Stomach (tissue), 9 donors: Measurements from ENCODE around the gene ITGB2. TPM values are rescaled to one million over a fixed set of nuclear protein-coding genes. Genes with fewer than 3 reads are reported as not detected.
A peak's percentile ranks its signal among the peaks of the same experiment; 100 is the strongest.

ENCODE experiments used
- DNase-seq, 2 donors: peaks; one replicate each; pipeline versions ENCODE4 v3.0.0 to v3.0.0-alpha.2; 2013 to 2019
- H3K27ac ChIP-seq, 5 donors: fragments of 200-600 bp in 4 of 5; sonication (generic) in 4 of 5; one replicate each; pipeline ENCODE4 v1.5.1; 2013 to 2019; ENCODE audit warnings: mild to moderate bottlenecking in 1 of 5, moderate library complexity in 1 of 5
- H3K27me3 ChIP-seq, 3 donors: fragments of 200-600 bp; sonication (generic); one replicate each; pipeline ENCODE4 v1.5.1; 2017 to 2019; ENCODE audit warnings: mixed run types in 1 of 3
- H3K36me3 ChIP-seq, 4 donors: fragments of 200-600 bp; sonication (generic); 1 replicate in 3 of 4; 2 replicates in 1 of 4; pipeline ENCODE4 v1.5.1; 2016 to 2019
- H3K4me1 ChIP-seq, 4 donors: fragments of 200-600 bp; sonication (generic); one replicate each; pipeline ENCODE4 v1.5.1; 2016 to 2019
- H3K4me3 ChIP-seq, 4 donors: fragments of 200-600 bp; sonication (generic) in 3 of 4; one replicate each; pipeline ENCODE4 v1.5.1; 2016 to 2019; ENCODE audit warnings: mild to moderate bottlenecking in 1 of 4
- H3K9me3 ChIP-seq, 4 donors: fragments of 200-600 bp; sonication (generic); one replicate each; pipeline ENCODE4 v1.5.1; 2016 to 2019
- EP300 ChIP-seq: sonication (generic); formaldehyde crosslinking; IDR thresholded peaks from one replicate; pipeline ENCODE4 v1.6.1; 2017; ENCODE audit warnings: antibody characterized with exemption
- POLR2A ChIP-seq, 4 donors: fragments of 450-650 bp; IDR thresholded peaks; one replicate each; pipeline ENCODE4 v1.6.1; 2016; ENCODE audit warnings: antibody characterized with exemption in 4 of 4, control low read depth in 2 of 4, mild to moderate bottlenecking in 1 of 4, moderate library complexity in 1 of 4
- POLR2AphosphoS5 ChIP-seq, 3 donors: sonication (generic); formaldehyde crosslinking; IDR thresholded peaks; one replicate each; pipeline ENCODE4 v1.6.1; 2016; ENCODE audit warnings: antibody characterized with exemption in 3 of 3
- WGBS, 5 donors: extraction: QIAGEN DNeasy Blood & Tissue Kit in 3 of 5; methylation state at CpG; one replicate each; pipeline versions ENCODE4 v1.1.5 to v1.1.7; 2013 to 2018; 5-methylcytosine and 5-hydroxymethylcytosine counted together
- intact Hi-C: fragments of 100-400 bp; cut with DNase I; formaldehyde crosslinking; loops from one replicate; pipeline ENCODE4 v1.15.1; 2023; ENCODE audit warnings: low total_unique reads
- polyA plus RNA-seq, 3 donors: library from polyadenylated mRNA; stranded (reverse); fragments of 200-250 nt; gene quantifications; one replicate each; pipeline ENCODE4 v1.2.3, GENCODE V29; 2013
- total RNA-seq, 5 donors: library from RNA; depleted of rRNA; stranded (reverse); fragments of >200 nt; gene quantifications; one replicate each; pipeline versions ENCODE4 v1.1.0 to v1.2.3, GENCODE V29; 2014 to 2016
- TF ChIP-seq, protein P1 (sequence below), 7 experiments: fragments of 450-650 bp in 4 of 7; fragments of 200-600 bp in 3 of 7; sonication (generic) in 3 of 7; IDR thresholded peaks; one replicate each; pipeline ENCODE4 v1.5.1; 2016 to 2019; ENCODE audit warnings: antibody characterized with exemption in 7 of 7, control low read depth in 2 of 7, mild to moderate bottlenecking in 1 of 7
- donor health status: healthy with polysubstance abuse.
- donor health status: Bipolar disorder and iron deficiency.
- donor health status: healthy.

Gene ITGB2
- total and polyA plus RNA-seq, 8 donors: 3.5 to 72.2 (median 15.1) TPM

- Histone ChIP-seq H3K9me3 (no peaks in the 10 kb centered on the region), H3K27ac (no peak overlapping the region), H3K4me3 (peak overlapping the region in 2 of 4 donors; percentile 44 to 52), H3K4me1 (peaks cover 7 to 41% (median 16%) of the 10 kb centered on the region in 4 donors), H3K27me3 (peaks cover 0 to 38% (median 25%) of the 10 kb centered on the region in 3 donors), H3K36me3 (peaks cover 0 to 3% (median 0%) of the 10 kb centered on the region in 4 donors)
- no peak for DNase-seq
- intact Hi-C loops: no loop called here
- WGBS, 5 donors: 43 to 81% (median 60%) methylated on average over 10 to 13 of the region's 13 CpGs
- TF ChIP-seq, protein P1, sequence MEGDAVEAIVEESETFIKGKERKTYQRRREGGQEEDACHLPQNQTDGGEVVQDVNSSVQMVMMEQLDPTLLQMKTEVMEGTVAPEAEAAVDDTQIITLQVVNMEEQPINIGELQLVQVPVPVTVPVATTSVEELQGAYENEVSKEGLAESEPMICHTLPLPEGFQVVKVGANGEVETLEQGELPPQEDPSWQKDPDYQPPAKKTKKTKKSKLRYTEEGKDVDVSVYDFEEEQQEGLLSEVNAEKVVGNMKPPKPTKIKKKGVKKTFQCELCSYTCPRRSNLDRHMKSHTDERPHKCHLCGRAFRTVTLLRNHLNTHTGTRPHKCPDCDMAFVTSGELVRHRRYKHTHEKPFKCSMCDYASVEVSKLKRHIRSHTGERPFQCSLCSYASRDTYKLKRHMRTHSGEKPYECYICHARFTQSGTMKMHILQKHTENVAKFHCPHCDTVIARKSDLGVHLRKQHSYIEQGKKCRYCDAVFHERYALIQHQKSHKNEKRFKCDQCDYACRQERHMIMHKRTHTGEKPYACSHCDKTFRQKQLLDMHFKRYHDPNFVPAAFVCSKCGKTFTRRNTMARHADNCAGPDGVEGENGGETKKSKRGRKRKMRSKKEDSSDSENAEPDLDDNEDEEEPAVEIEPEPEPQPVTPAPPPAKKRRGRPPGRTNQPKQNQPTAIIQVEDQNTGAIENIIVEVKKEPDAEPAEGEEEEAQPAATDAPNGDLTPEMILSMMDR (IDR thresholded peaks at IDR 0.05): no peak
Observed at GRCh38 chr21:44918581-44919033, 2.1 kb downstream of the ITGB2 start.

DNA sequence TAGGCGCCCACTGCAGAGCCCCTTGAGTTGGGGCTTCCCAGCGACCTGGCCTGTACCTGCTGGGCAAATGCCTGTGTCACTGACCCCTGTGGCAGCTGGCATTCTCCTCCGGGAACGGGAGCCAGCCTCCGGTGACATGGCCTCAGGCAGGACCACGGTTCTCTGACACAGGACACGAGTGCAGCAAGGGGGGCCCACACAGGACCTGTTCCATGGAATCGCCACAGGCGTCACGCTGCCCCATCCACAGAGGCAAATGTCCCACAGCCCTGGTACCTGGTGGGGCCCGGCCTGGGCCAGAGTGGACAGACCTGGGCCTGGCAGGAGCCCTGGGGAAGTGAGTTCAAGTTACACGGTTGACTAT lies 2.6 kb downstream of the ITGB2 start:
- Histone ChIP-seq H3K27me3 (peaks cover 0 to 38% (median 25%) of the 10 kb centered on the region in 3 donors), H3K36me3 (peaks cover 0 to 3% (median 0%) of the 10 kb centered on the region in 4 donors), H3K27ac (no peak overlapping the region), H3K4me3 (peak overlapping the region in 2 of 4 donors; percentile 44 to 52), H3K4me1 (peaks cover 11 to 47% (median 21%) of the 10 kb centered on the region in 4 donors), H3K9me3 (no peaks in the 10 kb centered on the region)
- no peak for TF ChIP-seq POLR2AphosphoS5 (IDR thresholded peaks at IDR 0.05)
- TF ChIP-seq, protein P1 (IDR thresholded peaks at IDR 0.05): no peak
- no peak for TF ChIP-seq EP300
- no peak for TF ChIP-seq POLR2A (IDR thresholded peaks at IDR 0.05)
- no peak for DNase-seq
- intact Hi-C loops: no loop called here
- 70 to 87% (median 82%) methylated on average over 5 to 12 of the region's 12 CpGs for WGBS, 5 donors

DNA sequence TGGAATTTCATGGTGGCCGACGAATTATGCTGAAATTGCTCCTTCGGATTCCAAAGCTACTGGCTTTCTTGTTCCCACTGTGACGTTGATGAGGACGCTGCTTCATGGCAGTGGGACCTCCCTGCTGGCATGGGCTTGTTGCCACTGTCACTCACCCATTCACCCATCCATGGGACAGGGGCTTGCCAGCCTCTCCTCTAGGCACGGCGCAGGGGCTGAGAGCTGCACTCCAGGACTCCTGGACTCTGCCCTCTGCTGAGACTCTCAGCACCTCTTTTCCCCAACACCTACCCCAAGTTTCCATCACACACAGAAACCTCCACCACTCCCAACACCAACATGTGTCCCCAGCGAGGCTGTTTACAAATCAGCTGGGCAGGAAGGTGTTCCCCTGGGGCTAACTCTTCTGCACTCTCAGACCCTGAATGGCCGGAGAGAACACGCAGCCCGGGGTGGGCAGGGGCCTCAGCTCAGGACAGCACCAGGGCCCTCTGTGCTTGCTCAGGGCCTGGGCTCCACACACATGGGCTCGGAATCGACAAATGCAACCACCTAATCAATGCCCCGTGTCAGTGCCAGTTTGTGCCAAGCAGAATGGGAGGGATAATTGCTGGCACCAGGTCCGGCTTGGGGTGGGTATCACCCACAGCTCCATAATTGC lies 3.1 kb downstream of the ITGB2 start:
- no peak for TF ChIP-seq POLR2AphosphoS5 (IDR thresholded peaks at IDR 0.05)
- TF ChIP-seq EP300: no peak
- TF ChIP-seq POLR2A (IDR thresholded peaks at IDR 0.05): no peak
- TF ChIP-seq, protein P1 (IDR thresholded peaks at IDR 0.05): no peak
- intact Hi-C loops: no loop called here

DNA sequence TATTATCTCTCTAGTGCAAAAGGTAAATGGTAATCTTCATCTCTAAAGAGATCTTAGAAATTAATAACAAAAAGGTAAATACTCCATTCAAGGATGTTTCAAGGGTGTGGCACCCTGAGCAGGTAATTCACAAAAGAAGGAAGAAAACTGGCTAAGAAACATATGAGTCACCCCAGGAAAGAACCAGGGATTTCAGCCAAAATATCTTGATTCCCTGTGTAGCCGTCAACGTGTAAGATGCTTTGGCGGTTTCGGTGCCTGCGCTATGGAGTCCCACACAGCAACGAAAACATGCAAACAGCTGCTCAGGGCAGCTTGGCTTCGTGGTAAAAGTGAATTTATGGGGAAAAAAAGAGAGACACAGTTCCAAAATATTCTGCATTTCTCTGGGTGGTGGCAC lies 3.7 kb downstream of the ITGB2 start:
- H3K27ac ChIP-seq: no peak overlapping the region

More for the DNA sequence above, 3.1 kb downstream of the ITGB2 start:
- Histone ChIP-seq H3K27ac (no peak overlapping the region), H3K9me3 (no peaks in the 10 kb centered on the region), H3K27me3 (peaks cover 0 to 38% (median 25%) of the 10 kb centered on the region in 3 donors), H3K4me1 (peaks cover 11 to 50% (median 23%) of the 10 kb centered on the region in 4 donors), H3K36me3 (peaks cover 0 to 3% (median 0%) of the 10 kb centered on the region in 4 donors), H3K4me3 (peak overlapping the region in 2 of 4 donors; percentile 44 to 52)
- 85 to 88% (median 86%) methylated on average over 14 to 15 of the region's 15 CpGs for WGBS, 5 donors
- no peak for DNase-seq

More for the DNA sequence above, 3.7 kb downstream of the ITGB2 start:
- no peak for TF ChIP-seq POLR2A (IDR thresholded peaks at IDR 0.05)
- no peak for TF ChIP-seq POLR2AphosphoS5 (IDR thresholded peaks at IDR 0.05)
- TF ChIP-seq EP300: no peak
- TF ChIP-seq, protein P1 (IDR thresholded peaks at IDR 0.05): no peak
- peaks cover 0 to 32% (median 25%) of the 10 kb centered on the region in 3 donors for H3K27me3 ChIP-seq
- peaks cover 0 to 3% (median 0%) of the 10 kb centered on the region in 4 donors for H3K36me3 ChIP-seq
- DNase-seq: no peak
- intact Hi-C loops: no loop called here
- peaks cover 18 to 56% (median 29%) of the 10 kb centered on the region in 4 donors for H3K4me1 ChIP-seq
- 34 to 51% (median 41%) methylated on average over 7 of the region's 7 CpGs for WGBS, 5 donors
- no peak overlapping the region for H3K4me3 ChIP-seq
- no peaks in the 10 kb centered on the region for H3K9me3 ChIP-seq
